GM12878 (cell line): ENCODE measurements around the gene PELO. TPM values are rescaled to one million over a fixed set of nuclear protein-coding genes. Genes with fewer than 3 reads are reported as not detected.

Experiments used
- ATAC-seq: fragments of 200-7000 bp; cut with Tn5 transposase; 3 replicates; pipeline ENCODE4 v1.9.1; 2020; ENCODE audit warnings: mild to moderate bottlenecking, moderate library complexity
- BruUV-seq: library from RNA; stranded (reverse); fragments of 400-500 nt; replicated peaks from 2 replicates; lab custom pipeline; 2021; lab: Mats Ljungman, UMichigan
- CTCF ChIA-PET: fragments of 300-600 bp; sonication (Branson Sonifier 250); formaldehyde crosslinking; extraction: SDS; loops from one replicate; lab custom pipeline; 2021; ENCODE audit warnings: inconsistent platforms; lab: Yijun Ruan, JAX
- POLR2A ChIA-PET: fragments of 350-600 bp; formaldehyde crosslinking; extraction: SDS; loops from one replicate; lab custom pipeline; 2021; ENCODE audit warnings: inconsistent platforms; lab: Charles Lee
- RAD21 ChIA-PET: fragments of 300-600 bp; sonication (Branson Sonifier 250); formaldehyde crosslinking; loops from one replicate; lab custom pipeline; 2023; ENCODE audit warnings: antibody characterized with exemption; ENCODE audit not compliant: unreplicated experiment; lab: Charles Lee
- SMC1A ChIA-PET: fragments of 300-600 bp; sonication (Branson Sonifier 250); formaldehyde crosslinking; loops from one replicate; lab custom pipeline; 2023; ENCODE audit not compliant: unreplicated experiment, uncharacterized antibody; lab: Charles Lee
- DNase-seq: peaks from one replicate; pipeline ENCODE4 v3.0.0-alpha.2; 2011; ENCODE audit warnings: low read depth, low spot score
- FAIRE-seq: peaks from 3 replicates; lab custom pipeline; 2011; peaks lifted over from hg19 to GRCh38; lab: Jason Lieb, UNC
- H2AFZ ChIP-seq: 2 replicates; pipeline ENCODE4 v1.6.0; 2011; ENCODE audit warnings: low read depth, low read length, control low read depth; ENCODE audit not compliant: control insufficient read depth
- H3K27ac ChIP-seq: 2 replicates; pipeline ENCODE4 v1.5.1; 2011; ENCODE audit warnings: control low read depth; ENCODE audit not compliant: control insufficient read depth, insufficient read depth
- H3K27me3 ChIP-seq, 2 experiments: replicated peaks in 1 of 2; 2 replicates each; pipeline versions ENCODE4 v1.6.0 to v1.6.1; 2011; ENCODE audit warnings: low read length in 1 of 2; ENCODE audit not compliant: control insufficient read depth in 2 of 2, insufficient read depth in 2 of 2
- H3K36me3 ChIP-seq, 2 experiments: 2 replicates each; pipeline ENCODE4 v1.5.1; 2011; ENCODE audit warnings: low read length in 1 of 2; ENCODE audit not compliant: control insufficient read depth in 2 of 2, insufficient read depth in 2 of 2
- H3K4me1 ChIP-seq: 2 replicates; pipeline ENCODE4 v1.6.1; 2011; ENCODE audit warnings: mild to moderate bottlenecking, low read length, moderate library complexity, mixed read lengths; ENCODE audit not compliant: control insufficient read depth, insufficient read depth
- H3K4me2 ChIP-seq: 2 replicates; pipeline ENCODE4 v1.6.0; 2011; ENCODE audit warnings: control low read depth; ENCODE audit not compliant: control insufficient read depth, insufficient read depth
- H3K4me3 ChIP-seq: fragments of 200-600 bp; sonication (generic); 2 replicates; pipeline ENCODE4 v1.5.1; 2016
- H3K79me2 ChIP-seq: 2 replicates; pipeline ENCODE4 v1.6.0; 2011; ENCODE audit warnings: low read length; ENCODE audit not compliant: control insufficient read depth, insufficient read depth
- H3K9ac ChIP-seq: 2 replicates; pipeline ENCODE4 v1.8.0; 2011; ENCODE audit warnings: low read length, control low read depth, mixed read lengths; ENCODE audit not compliant: control insufficient read depth, insufficient read depth
- H3K9me3 ChIP-seq: replicated peaks from 3 replicates; pipeline ENCODE4 v1.5.1; 2011; ENCODE audit warnings: mild to moderate bottlenecking, low read length; ENCODE audit not compliant: control insufficient read depth, insufficient read depth
- H4K20me1 ChIP-seq: 2 replicates; pipeline ENCODE4 v1.6.0; 2011; ENCODE audit not compliant: control insufficient read depth, insufficient read depth
- CEBPB ChIP-seq, 2 experiments: fragments of 150-350 bp in 1 of 2; IDR thresholded peaks; 2 replicates each; pipeline ENCODE4 v1.6.1; 2012 to 2014; ENCODE audit warnings: low read depth in 2 of 2, low read length in 2 of 2, borderline replicate concordance in 1 of 2, inconsistent platforms in 1 of 2
- CREM ChIP-seq: IDR thresholded peaks from 2 replicates; pipeline ENCODE4 v1.6.1; 2014; ENCODE audit warnings: antibody characterized with exemption, low read depth
- E2F8 ChIP-seq: fragments of 450-650 bp; IDR thresholded peaks from 2 replicates; pipeline ENCODE4 v1.6.1; 2018; ENCODE audit warnings: mild to moderate bottlenecking, low read depth, moderate library complexity; ENCODE audit not compliant: partially characterized antibody
- HDAC6 ChIP-seq: fragments of 200-600 bp; sonication (generic); IDR thresholded peaks from one replicate; pipeline ENCODE4 v1.8.0; 2017; ENCODE audit warnings: antibody characterized with exemption; ENCODE audit not compliant: unreplicated experiment
- KLF5 ChIP-seq: fragments of 450-650 bp; IDR thresholded peaks from 2 replicates; pipeline ENCODE4 v1.6.1; 2014; ENCODE audit warnings: mild to moderate bottlenecking; ENCODE audit not compliant: partially characterized antibody
- REST ChIP-seq: IDR thresholded peaks from 2 replicates; pipeline ENCODE4 v1.6.1; 2012; ENCODE audit warnings: mild to moderate bottlenecking, low read depth, low read length
- SMARCA5 ChIP-seq: fragments of 450-650 bp; IDR thresholded peaks from 2 replicates; pipeline ENCODE4 v1.6.1; 2017; ENCODE audit warnings: mild to moderate bottlenecking
- SRF ChIP-seq, 2 experiments: IDR thresholded peaks; 2 replicates each; pipeline ENCODE4 v1.6.1; 2011; ENCODE audit warnings: low read depth in 2 of 2, low read length in 2 of 2, mild to moderate bottlenecking in 1 of 2, moderate library complexity in 1 of 2
- STAT1 ChIP-seq: fragments of 450-650 bp; conservative IDR thresholded peaks from 2 replicates; pipeline ENCODE4 v1.6.1; 2014; ENCODE audit warnings: antibody characterized with exemption, mild to moderate bottlenecking
- STAT3 ChIP-seq: IDR thresholded peaks from 2 replicates; pipeline ENCODE4 v1.6.1; 2011; ENCODE audit warnings: low read depth, low read length, improper control_type of control experiment
- YBX1 ChIP-seq: fragments of 450-650 bp; IDR thresholded peaks from 2 replicates; pipeline ENCODE4 v1.6.1; 2016; ENCODE audit warnings: antibody characterized with exemption
- WGBS: methylation state at CpG from one replicate; pipeline ENCODE4 v1.1.6; 2016; ENCODE audit warnings: low lambda C conversion rate; ENCODE audit not compliant: insufficient replicate concordance, insufficient coverage; ENCODE audit errors: missing lambda C conversion rate; 5-methylcytosine and 5-hydroxymethylcytosine counted together
- in situ Hi-C: fragments of 300-500 bp; cut with MboI; formaldehyde crosslinking; loops from 9 replicates; pipeline ENCODE4 v1.14.3; 2018; ENCODE audit warnings: mixed read lengths
- intact Hi-C: fragments of 100-400 bp; cut with micrococcal nuclease; formaldehyde crosslinking; loops from one replicate; pipeline ENCODE4 v1.14.2; 2022; ENCODE audit not compliant: unreplicated experiment
- polyA plus RNA-seq, 11 experiments: library from polyadenylated mRNA; depleted of rRNA in 4 of 11; unstranded in 6 of 11; stranded (reverse) in 5 of 11; fragments of >200 nt; fragmentation: Nextera tagmentation in 4 of 11; fragmentation: Illumina TruSeq in 1 of 11; extraction: Ambion mirVana in 4 of 11; extraction: Trizol in 1 of 11; gene quantifications; 1 replicate in 1 of 11; 2 replicates in 10 of 11; pipeline versions ENCODE4 v1.2.1 to v1.2.3, GENCODE V29; 2011 to 2016; ENCODE audit warnings: inconsistent platforms in 2 of 11, missing spikeins in 2 of 11, low read depth in 1 of 11
- total RNA-seq, 4 experiments: library from RNA; depleted of rRNA in 3 of 4; stranded (reverse); fragments of >200 nt in 3 of 4; fragmentation: Illumina TruSeq in 1 of 4; extraction: Trizol in 1 of 4; gene quantifications; 2 replicates each; pipeline versions ENCODE4 v1.2.1 to v1.2.3, GENCODE V29; 2013 to 2021

Gene PELO
- total and polyA plus RNA-seq, 10 of the 15 experiments (the other 5 are each of a cell fraction or from before 2014, with no cell fraction given) = 5.6 to 11.9 (median 8.7) TPM

- TF ChIP-seq HDAC6 = no peak
- no peak for TF ChIP-seq E2F8
- no peak for TF ChIP-seq CREM
- no peak for TF ChIP-seq SRF (IDR thresholded peaks at IDR 0.05; ENCODE audit: low read depth in 2 of 2, low read length in 2 of 2)
- no peak for TF ChIP-seq SMARCA5
- TF ChIP-seq KLF5 = no peak
- TF ChIP-seq STAT3 = no peak
- TF ChIP-seq CEBPB (IDR thresholded peaks at IDR 0.05; ENCODE audit: borderline replicate concordance in 1 of 2, low read depth in 2 of 2, low read length in 2 of 2) = no peak
- no peak for TF ChIP-seq YBX1
- TF ChIP-seq STAT1 = no peak
- no peak for TF ChIP-seq REST
- ChIA-PET SMC1A (interaction anchor here (0.8 kb wide), 1 partner anchor 8 kb away, joined by 3 read pairs; no protein-coding TSS in a partner anchor), POLR2A (no interaction called here), RAD21 (no interaction called here), CTCF (interaction anchor here (0.6 kb wide), 1 partner anchor 52 kb away, joined by 3 read pairs; no protein-coding TSS in a partner anchor)
- Histone ChIP-seq H3K4me1 (no peaks in the 10 kb centered on the region), H3K4me3 (no peak overlapping the region), H3K36me3 (no peaks in the 10 kb centered on the region), H4K20me1 (no peaks in the 10 kb centered on the region), H3K9me3 (no peaks in the 10 kb centered on the region), H2AFZ (no peak overlapping the region), H3K79me2 (no peaks in the 10 kb centered on the region), H3K27me3 (no peaks in the 10 kb centered on the region), H3K9ac (no peak overlapping the region), H3K4me2 (no peak overlapping the region), H3K27ac (no peak overlapping the region)
- ATAC-seq (no peak), FAIRE-seq (no peak), DNase-seq (no peak)
- no TSS peak for BruUV-seq
- intact Hi-C loops = no loop called here
- in situ Hi-C loops = no loop called here
- 0% methylated on average over 1 of the region's 1 CpG for WGBS
Observed at GRCh38 chr5:52759331-52759730, 28.4 kb upstream of the PELO start.
